HepG2 (cell line): Measurements from ENCODE around the gene TCERG1L. TPM values are rescaled to one million over a fixed set of nuclear protein-coding genes. Genes with fewer than 3 reads are reported as not detected.

Experiments used
- ATAC-seq: fragments of 200-7000 bp; cut with Tn5 transposase; 3 replicates; pipeline ENCODE4 v1.9.1; 2020; ENCODE audit warnings: mild to moderate bottlenecking, moderate library complexity
- BruUV-seq: library from RNA; stranded (reverse); fragments of 400-500 nt; replicated peaks from 2 replicates; lab custom pipeline; 2021; lab: Mats Ljungman, UMichigan
- CTCF ChIA-PET: fragments of 300-600 bp; formaldehyde crosslinking; extraction: SDS; loops from one replicate; lab custom pipeline; 2021; ENCODE audit warnings: low total read pairs, inconsistent platforms, low intra/inter-chr PET ratio; lab: Yijun Ruan, JAX
- POLR2A ChIA-PET: fragments of 350-600 bp; sonication (Branson Sonifier 250); formaldehyde crosslinking; loops from one replicate; lab custom pipeline; 2020; ENCODE audit warnings: antibody characterized with exemption, inconsistent platforms; lab: Yijun Ruan, JAX
- DNase-seq: peaks from one replicate; pipeline ENCODE4 v3.0.0-alpha.2; 2015; ENCODE audit warnings: low spot score
- FAIRE-seq: peaks from 3 replicates; lab custom pipeline; 2011; peaks lifted over from hg19 to GRCh38; lab: Jason Lieb, UNC
- H2AFZ ChIP-seq: one replicate; pipeline ENCODE4 v1.6.1; 2011; ENCODE audit warnings: low read length, inconsistent platforms
- H3K27ac ChIP-seq: fragments of 300-600 bp; 3 replicates; pipeline ENCODE4 v1.8.0; 2011; ENCODE audit warnings: mixed run types, mild to moderate bottlenecking, mixed read lengths, low read length, inconsistent platforms; ENCODE audit not compliant: insufficient read depth; ENCODE audit errors: extremely low read length
- H3K27me3 ChIP-seq, 2 experiments: fragments of 200-600 bp in 1 of 2; 2 replicates in 1 of 2; 3 replicates in 1 of 2; pipeline versions ENCODE4 v1.6.0 to v1.8.0; 2011; ENCODE audit warnings: low read length in 2 of 2, mild to moderate bottlenecking in 2 of 2, moderate library complexity in 2 of 2, inconsistent platforms in 1 of 2; ENCODE audit not compliant: insufficient read depth in 2 of 2, control insufficient read depth in 1 of 2
- H3K36me3 ChIP-seq, 2 experiments: fragments of 200-600 bp in 1 of 2; replicated peaks in 1 of 2; 2 replicates in 1 of 2; 3 replicates in 1 of 2; pipeline versions ENCODE4 v1.5.1 to v1.8.0; 2011; ENCODE audit warnings: low read length in 2 of 2, inconsistent platforms in 1 of 2; ENCODE audit not compliant: insufficient read depth in 2 of 2, control insufficient read depth in 1 of 2
- H3K4me1 ChIP-seq: 2 replicates; pipeline ENCODE4 v1.5.1; 2012; ENCODE audit warnings: low read length, inconsistent platforms; ENCODE audit not compliant: insufficient read depth
- H3K4me2 ChIP-seq: 2 replicates; pipeline ENCODE4 v1.6.0; 2011; ENCODE audit warnings: low read depth, low read length, inconsistent platforms
- H3K4me3 ChIP-seq, 3 experiments: fragments of 200-600 bp in 1 of 3; sonication (generic), shearing (Covaris generic) in 1 of 3; replicated peaks in 1 of 3; 2 replicates each; pipeline ENCODE4 v1.5.1; 2011 to 2016; ENCODE audit warnings: low read length in 3 of 3, inconsistent platforms in 2 of 3, low read depth in 2 of 3, mild to moderate bottlenecking in 2 of 3, control low read depth in 1 of 3, mixed read lengths in 1 of 3; ENCODE audit not compliant: insufficient read depth in 1 of 3
- H3K79me2 ChIP-seq: one replicate; pipeline ENCODE4 v1.6.1; 2011; ENCODE audit warnings: low read length, inconsistent platforms; ENCODE audit not compliant: insufficient read depth
- H3K9ac ChIP-seq: 2 replicates; pipeline ENCODE4 v1.6.0; 2011; ENCODE audit warnings: mild to moderate bottlenecking, low read depth, low read length, inconsistent platforms; ENCODE audit not compliant: insufficient read depth
- H3K9me3 ChIP-seq: 2 replicates; pipeline ENCODE4 v1.5.1; 2012; ENCODE audit warnings: mild to moderate bottlenecking, low read length
- H4K20me1 ChIP-seq: 2 replicates; pipeline ENCODE4 v1.6.0; 2011; ENCODE audit warnings: inconsistent platforms, mild to moderate bottlenecking, low read length, moderate library complexity; ENCODE audit not compliant: insufficient read depth
- EEA1 ChIP-seq: sonication (generic); formaldehyde crosslinking; IDR thresholded peaks from 2 replicates; pipeline ENCODE4 v1.5.1; 2020; ENCODE audit warnings: mild to moderate bottlenecking, missing genetic modification reagents, borderline replicate concordance
- ELF4 ChIP-seq: sonication (generic); formaldehyde crosslinking; IDR thresholded peaks from 2 replicates; pipeline ENCODE4 v1.5.0; 2020; ENCODE audit warnings: missing genetic modification reagents, mild to moderate bottlenecking, moderate library complexity, borderline replicate concordance
- ETV5 ChIP-seq: IDR thresholded peaks from 2 replicates; pipeline ENCODE4 v1.6.1; 2018; ENCODE audit warnings: missing biosample characterization, missing genetic modification reagents, inconsistent platforms, borderline replicate concordance
- KAT7 ChIP-seq: IDR thresholded peaks from 2 replicates; pipeline ENCODE4 v1.6.1; 2018; ENCODE audit warnings: borderline replicate concordance, missing compliant biosample characterization
- MXD4 ChIP-seq: IDR thresholded peaks from 2 replicates; pipeline ENCODE4 v1.6.1; 2016; ENCODE audit warnings: mild to moderate bottlenecking, missing biosample characterization, missing genetic modification reagents
- SMAD3 ChIP-seq: sonication (generic); formaldehyde crosslinking; IDR thresholded peaks from 2 replicates; pipeline ENCODE4 v1.4.0; 2020; ENCODE audit warnings: missing genetic modification reagents
- ZNF33B ChIP-seq: sonication (generic); formaldehyde crosslinking; IDR thresholded peaks from 2 replicates; pipeline ENCODE4 v1.5.1; 2020; ENCODE audit warnings: mild to moderate bottlenecking, missing genetic modification reagents
- ZNF577 ChIP-seq: sonication (generic); formaldehyde crosslinking; IDR thresholded peaks from 2 replicates; pipeline ENCODE4 v1.4.0; 2020; ENCODE audit warnings: mild to moderate bottlenecking, low read depth, missing genetic modification reagents, borderline replicate concordance
- ZNF768 ChIP-seq: sonication (generic); formaldehyde crosslinking; IDR thresholded peaks from 2 replicates; pipeline ENCODE4 v1.4.0; 2020; ENCODE audit warnings: missing genetic modification reagents
- ZNF790 ChIP-seq: sonication (generic); formaldehyde crosslinking; IDR thresholded peaks from 2 replicates; pipeline ENCODE4 v1.8.0; 2022; ENCODE audit warnings: missing genetic modification reagents, mild to moderate bottlenecking, borderline replicate concordance
- WGBS: methylation state at CpG from one replicate; pipeline ENCODE4 v1.1.6; 2017; ENCODE audit warnings: low lambda C conversion rate; 5-methylcytosine and 5-hydroxymethylcytosine counted together
- in situ Hi-C: cut with HindIII; loops from 2 replicates; pipeline ENCODE4 v1.10.0; 2017; ENCODE audit warnings: low pct_unique_long_range_greater_than_20kb; ENCODE audit not compliant: extremely low pct_ligation_motif_present
- intact Hi-C: fragments of 100-400 bp; cut with micrococcal nuclease; formaldehyde crosslinking; loops from one replicate; pipeline ENCODE4 v1.10.0; 2022; ENCODE audit not compliant: unreplicated experiment
- polyA plus RNA-seq, 8 experiments: library from polyadenylated mRNA; depleted of rRNA in 3 of 8; stranded (reverse) in 7 of 8; unstranded in 1 of 8; fragments of >200 nt; fragmentation: Illumina TruSeq in 4 of 8; extraction: Trizol in 4 of 8; gene quantifications; 2 replicates each; pipeline versions ENCODE4 v1.2.1 to v1.2.3, GENCODE V29; 2011 to 2016; ENCODE audit warnings: low read depth in 4 of 8, missing spikeins in 1 of 8, mixed read lengths in 1 of 8; ENCODE audit not compliant: insufficient read depth in 1 of 8
- total RNA-seq, 5 experiments: library from RNA; depleted of rRNA; stranded (reverse); fragments of >200 nt; fragmentation: Illumina TruSeq; extraction: Trizol; gene quantifications; 2 replicates each; pipeline ENCODE4 v1.2.3, GENCODE V29; 2016; ENCODE audit warnings: low read depth in 1 of 5
- TF ChIP-seq, protein P1 (sequence below): IDR thresholded peaks from 2 replicates; pipeline ENCODE4 v1.6.1; 2016; ENCODE audit warnings: low read depth, missing genetic modification reagents, missing compliant biosample characterization
- TF ChIP-seq, protein P2 (sequence below): sonication (generic); formaldehyde crosslinking; IDR thresholded peaks from 2 replicates; pipeline ENCODE4 v1.4.0; 2020; ENCODE audit warnings: missing genetic modification reagents, mild to moderate bottlenecking, borderline replicate concordance

The TCERG1L gene
- total and polyA plus RNA-seq, 2 of the 13 experiments (the other 11 are each of a cell fraction or from before 2014, with no cell fraction given) = not detected

DNA sequence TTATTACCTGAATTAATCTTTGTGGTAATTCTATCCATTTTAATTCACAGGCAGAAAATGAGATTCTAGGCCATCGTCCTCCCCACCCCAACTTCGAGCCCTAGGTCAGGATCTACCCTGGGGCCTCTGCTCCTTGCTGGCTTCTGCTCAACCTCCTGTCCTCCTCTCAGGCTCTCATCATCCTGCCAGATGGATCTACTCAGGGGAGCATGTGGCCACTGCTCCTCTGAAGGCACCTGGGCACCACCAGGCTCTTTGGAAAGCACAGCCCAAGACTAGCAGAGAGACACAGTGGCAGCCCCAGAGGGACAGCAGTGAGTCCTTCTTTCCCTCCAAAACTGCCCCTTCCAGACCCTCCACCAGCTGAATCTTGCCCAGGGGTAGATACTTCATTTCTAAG is 248.2 kb downstream of the TCERG1L start:
- no peak overlapping the region for H3K9ac ChIP-seq
- in situ Hi-C loops = no loop called here
- 3% methylated on average over 2 of the region's 2 CpGs for WGBS

More for the DNA sequence above, 248.2 kb downstream of the TCERG1L start:
- H2AFZ ChIP-seq = no peak overlapping the region
- H3K36me3 ChIP-seq = no peaks in the 10 kb centered on the region
- no peaks in the 10 kb centered on the region for H3K4me1 ChIP-seq
- H3K79me2 ChIP-seq = no peaks in the 10 kb centered on the region
- FAIRE-seq = no peak
- POLR2A ChIA-PET = no interaction called here
- H3K4me2 ChIP-seq = no peak overlapping the region
- BruUV-seq = no TSS peak
- TF ChIP-seq MXD4 (no peak), KAT7 (CRISPR knock-in tag) (no peak), SMAD3 (CRISPR knock-in tag) (no peak), ZNF790 (CRISPR knock-in tag) (no peak), ZNF768 (CRISPR knock-in tag) (no peak), ZNF577 (no peak), ZNF33B (CRISPR knock-in tag) (no peak), ELF4 (CRISPR knock-in tag) (no peak), EEA1 (no peak), ETV5 (CRISPR knock-in tag) (no peak)
- TF ChIP-seq, protein P1, sequence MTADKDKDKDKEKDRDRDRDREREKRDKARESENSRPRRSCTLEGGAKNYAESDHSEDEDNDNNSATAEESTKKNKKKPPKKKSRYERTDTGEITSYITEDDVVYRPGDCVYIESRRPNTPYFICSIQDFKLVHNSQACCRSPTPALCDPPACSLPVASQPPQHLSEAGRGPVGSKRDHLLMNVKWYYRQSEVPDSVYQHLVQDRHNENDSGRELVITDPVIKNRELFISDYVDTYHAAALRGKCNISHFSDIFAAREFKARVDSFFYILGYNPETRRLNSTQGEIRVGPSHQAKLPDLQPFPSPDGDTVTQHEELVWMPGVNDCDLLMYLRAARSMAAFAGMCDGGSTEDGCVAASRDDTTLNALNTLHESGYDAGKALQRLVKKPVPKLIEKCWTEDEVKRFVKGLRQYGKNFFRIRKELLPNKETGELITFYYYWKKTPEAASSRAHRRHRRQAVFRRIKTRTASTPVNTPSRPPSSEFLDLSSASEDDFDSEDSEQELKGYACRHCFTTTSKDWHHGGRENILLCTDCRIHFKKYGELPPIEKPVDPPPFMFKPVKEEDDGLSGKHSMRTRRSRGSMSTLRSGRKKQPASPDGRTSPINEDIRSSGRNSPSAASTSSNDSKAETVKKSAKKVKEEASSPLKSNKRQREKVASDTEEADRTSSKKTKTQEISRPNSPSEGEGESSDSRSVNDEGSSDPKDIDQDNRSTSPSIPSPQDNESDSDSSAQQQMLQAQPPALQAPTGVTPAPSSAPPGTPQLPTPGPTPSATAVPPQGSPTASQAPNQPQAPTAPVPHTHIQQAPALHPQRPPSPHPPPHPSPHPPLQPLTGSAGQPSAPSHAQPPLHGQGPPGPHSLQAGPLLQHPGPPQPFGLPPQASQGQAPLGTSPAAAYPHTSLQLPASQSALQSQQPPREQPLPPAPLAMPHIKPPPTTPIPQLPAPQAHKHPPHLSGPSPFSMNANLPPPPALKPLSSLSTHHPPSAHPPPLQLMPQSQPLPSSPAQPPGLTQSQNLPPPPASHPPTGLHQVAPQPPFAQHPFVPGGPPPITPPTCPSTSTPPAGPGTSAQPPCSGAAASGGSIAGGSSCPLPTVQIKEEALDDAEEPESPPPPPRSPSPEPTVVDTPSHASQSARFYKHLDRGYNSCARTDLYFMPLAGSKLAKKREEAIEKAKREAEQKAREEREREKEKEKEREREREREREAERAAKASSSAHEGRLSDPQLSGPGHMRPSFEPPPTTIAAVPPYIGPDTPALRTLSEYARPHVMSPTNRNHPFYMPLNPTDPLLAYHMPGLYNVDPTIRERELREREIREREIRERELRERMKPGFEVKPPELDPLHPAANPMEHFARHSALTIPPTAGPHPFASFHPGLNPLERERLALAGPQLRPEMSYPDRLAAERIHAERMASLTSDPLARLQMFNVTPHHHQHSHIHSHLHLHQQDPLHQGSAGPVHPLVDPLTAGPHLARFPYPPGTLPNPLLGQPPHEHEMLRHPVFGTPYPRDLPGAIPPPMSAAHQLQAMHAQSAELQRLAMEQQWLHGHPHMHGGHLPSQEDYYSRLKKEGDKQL = no peak
- TF ChIP-seq, protein P2, sequence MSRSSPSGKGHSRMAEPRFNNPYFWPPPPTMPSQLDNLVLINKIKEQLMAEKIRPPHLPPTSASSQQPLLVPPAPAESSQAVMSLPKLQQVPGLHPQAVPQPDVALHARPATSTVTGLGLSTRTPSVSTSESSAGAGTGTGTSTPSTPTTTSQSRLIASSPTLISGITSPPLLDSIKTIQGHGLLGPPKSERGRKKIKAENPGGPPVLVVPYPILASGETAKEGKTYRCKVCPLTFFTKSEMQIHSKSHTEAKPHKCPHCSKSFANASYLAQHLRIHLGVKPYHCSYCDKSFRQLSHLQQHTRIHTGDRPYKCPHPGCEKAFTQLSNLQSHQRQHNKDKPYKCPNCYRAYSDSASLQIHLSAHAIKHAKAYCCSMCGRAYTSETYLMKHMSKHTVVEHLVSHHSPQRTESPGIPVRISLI = no peak
- no peak overlapping the region for H3K27ac ChIP-seq
- no peak for ATAC-seq
- no peaks in the 10 kb centered on the region for H3K9me3 ChIP-seq
- no peak for DNase-seq
- peaks cover 0 to 3% of the 10 kb centered on the region in 2 experiments; a peak in 2 of 5 replicates for H3K27me3 ChIP-seq
- intact Hi-C loops = no loop called here
- H4K20me1 ChIP-seq = no peaks in the 10 kb centered on the region
- CTCF ChIA-PET = no interaction called here
- no peak overlapping the region for H3K4me3 ChIP-seq
